EH (cell line): ENCODE data around the gene EIF4G3.
"Not testable (repeated sequence)": the region's sequence is repeated elsewhere in the genome, so short reads cannot be mapped to it uniquely, and the experiment has no call there.

Source experiments
- DNase-seq: peaks from one replicate; pipeline ENCODE4 v3.0.0-alpha.2; 2015; ENCODE audit warnings: low read depth

The EIF4G3 gene

DNA sequence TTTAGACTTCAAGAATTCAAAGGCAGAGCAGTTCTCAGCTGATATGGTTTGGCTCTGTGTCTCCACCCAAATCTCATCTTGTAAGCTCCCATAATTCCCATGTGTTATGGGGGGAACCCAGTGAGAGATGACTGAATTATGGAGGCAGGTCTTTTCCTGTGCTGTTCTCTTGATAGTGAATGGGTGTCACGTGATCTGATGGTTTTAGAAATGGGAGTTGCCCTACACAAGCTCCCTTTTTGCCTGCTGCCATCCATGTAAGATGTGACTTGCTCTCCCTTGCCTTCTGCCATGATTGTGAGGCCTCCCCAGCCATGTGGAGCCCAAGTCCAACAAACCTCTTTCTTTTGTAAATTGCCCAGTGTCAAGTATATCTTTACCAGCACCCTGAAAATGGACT, 146.5 kb downstream of the EIF4G3 start:
- no peak for DNase-seq

DNA sequence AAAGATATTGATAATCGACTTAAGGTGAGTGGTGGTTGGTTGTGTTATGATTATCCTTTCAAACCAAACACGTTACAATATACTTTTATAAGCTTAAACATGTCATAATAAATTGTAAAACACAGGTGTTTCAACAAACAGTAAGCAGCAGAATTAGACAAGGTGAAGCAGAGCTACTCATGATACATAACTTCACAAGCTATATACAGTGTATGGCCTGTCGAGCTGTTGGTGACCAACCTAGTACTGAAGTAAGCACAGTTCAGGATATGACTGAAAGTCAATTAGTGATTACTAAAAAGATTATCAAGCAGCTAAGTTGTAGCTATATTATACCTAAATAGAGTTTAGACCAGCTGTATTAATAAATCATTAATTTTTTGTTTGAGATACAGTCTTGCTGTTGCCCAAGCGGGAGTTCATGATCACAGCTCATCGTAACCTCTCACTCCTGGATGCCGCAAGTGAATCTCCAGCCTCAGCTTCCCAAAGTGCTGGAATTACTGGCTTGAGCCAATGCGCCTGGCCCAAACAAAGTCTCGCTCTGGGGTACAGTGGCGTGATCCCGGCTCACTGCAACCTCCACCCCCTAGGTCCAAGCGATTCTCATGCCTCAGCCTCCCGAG, 148.1 kb downstream of the EIF4G3 start:
- DNase-seq: no peak

- no peak for DNase-seq
Measured at GRCh38 chr1:21027805-21028204, 148.9 kb downstream of the EIF4G3 start.

DNA sequence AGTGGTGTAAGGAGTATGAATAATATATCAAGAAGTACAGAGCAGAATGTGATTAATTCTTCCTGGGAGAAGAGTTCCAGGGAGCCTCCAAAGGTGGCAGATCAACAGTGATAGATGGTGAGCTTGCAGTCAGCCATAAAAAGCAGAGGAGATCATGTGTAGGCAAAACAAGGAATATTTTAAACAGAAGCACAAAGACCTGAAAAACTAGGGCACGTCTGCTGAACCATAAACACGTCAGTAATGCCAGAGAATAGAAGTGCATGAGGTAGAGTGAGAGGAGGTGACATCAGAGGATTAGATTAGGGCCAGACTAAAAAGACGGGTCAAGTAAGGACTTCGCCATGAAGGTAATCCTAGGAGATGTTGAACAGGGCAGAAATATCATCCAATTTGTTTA, 151.8 kb downstream of the EIF4G3 start:
- no peak for DNase-seq

- not testable (repeated sequence) for DNase-seq
Measured at GRCh38 chr1:21024136-21024896, 152.4 kb downstream of the EIF4G3 start.

DNA sequence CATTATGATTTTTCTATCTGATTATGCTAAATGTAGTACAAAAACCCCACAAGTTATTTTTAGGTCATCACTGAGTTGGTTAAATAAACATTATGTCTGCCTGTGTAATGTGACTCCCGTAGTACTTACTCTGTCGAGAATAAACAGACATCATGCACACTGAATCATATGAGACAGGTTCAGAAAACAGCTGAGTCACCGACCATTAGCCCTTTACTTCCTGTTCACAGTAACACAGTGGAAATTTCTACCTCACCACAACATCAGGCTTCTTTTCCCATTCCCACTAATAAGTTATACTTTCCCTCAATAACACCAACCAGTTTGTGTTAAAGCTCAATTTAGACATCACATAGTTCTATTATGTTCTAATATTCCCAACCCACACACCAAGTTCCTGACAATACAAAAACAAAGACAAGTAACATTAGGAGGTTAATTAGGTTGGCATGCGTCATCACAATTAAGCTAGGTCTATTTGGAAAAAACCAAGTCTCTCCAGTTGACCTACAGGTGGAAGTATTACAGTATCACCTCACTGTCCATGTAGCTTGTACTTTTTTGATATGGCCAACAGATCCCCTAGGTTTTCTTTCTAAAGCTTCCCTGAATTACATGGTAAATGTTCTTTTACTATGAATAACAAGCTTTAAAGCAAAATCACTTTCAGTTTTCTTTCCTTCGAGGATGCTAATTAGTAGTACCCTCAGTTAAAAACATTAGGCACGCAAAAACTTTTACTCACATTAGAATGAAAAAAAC, 154.2 kb downstream of the EIF4G3 start:
- peak; percentile 99 for DNase-seq

GRCh38 chr1:21021311-21021710, 155.4 kb downstream of the EIF4G3 start:
- no peak for DNase-seq

DNA sequence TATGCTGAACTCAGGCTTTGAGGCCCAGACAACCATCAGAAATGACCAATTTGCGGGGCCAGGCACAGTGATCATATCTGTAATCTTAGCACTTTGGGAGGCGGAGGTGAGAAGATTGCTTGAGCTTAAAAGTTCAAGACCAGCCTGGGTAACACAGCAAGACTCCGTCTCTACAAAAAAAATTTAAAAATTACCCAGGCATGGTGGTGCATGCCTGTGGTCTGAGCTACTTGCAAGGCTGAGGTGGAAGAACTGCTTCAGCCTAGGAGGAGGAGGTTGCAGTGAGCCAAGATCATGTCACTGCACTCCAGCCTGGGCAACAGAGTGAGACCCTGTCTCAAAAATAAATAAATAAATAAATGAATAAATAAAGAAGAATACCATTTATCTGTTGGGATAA, 156.5 kb downstream of the EIF4G3 start:
- DNase-seq: peak; percentile 54

DNA sequence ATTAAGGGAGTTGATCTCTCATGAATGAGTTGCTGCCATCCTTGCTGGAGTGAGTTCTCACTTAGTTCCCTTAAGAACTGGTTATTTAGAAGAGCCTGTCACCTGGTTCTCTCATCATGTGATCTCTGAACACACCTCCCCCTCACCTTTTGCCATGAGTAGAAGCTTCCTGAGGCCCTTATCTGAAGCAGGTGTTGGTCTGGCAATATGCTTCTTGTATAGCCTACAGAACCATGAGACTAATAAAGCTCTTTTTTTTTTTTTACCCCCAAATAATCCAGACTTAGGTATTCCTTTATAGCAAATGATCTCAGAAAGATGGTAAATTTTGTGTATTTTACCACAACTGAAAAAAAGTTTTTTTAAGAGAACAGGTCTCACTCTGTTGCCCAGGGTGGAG, 158.0 kb downstream of the EIF4G3 start:
- DNase-seq: no peak

DNA sequence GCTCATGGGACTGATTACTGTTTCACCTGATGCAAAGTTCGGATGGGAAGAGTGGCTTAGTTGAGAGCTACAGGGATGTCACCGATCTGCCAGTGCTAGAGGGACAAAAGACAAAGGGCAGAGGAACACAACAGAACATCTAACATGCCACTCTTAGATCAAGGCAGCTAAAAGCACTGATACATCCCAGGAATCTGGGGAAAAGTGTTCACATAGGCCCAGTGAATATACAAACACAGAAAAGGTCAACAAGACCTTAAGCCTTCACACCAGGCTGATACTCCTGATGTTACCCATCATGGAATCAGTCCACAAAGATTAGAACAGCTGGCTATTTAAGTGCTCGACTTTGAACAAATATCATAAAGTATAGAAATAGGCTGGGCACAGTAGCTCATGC, 163.2 kb downstream of the EIF4G3 start:
- DNase-seq: no peak

DNA sequence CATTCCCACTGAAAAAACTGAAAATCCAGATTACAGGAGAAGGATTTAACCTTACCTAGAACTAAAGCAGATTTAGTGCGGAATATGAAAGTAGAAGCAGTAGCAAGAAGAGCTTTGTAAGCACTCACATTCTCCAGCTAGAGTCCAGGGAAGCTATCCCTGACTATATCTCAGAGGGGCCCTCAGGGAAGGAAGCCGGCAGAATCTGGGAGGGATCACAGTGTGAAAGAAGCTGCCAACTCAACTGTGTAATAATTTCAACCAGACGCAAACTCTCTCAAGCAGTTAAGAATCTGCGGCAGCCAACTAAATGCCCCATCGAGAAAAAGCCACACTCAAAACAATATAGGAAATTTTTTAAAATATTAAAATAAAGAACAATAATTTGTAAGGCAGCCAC, 163.8 kb downstream of the EIF4G3 start:
- DNase-seq: peak; percentile 54

DNA sequence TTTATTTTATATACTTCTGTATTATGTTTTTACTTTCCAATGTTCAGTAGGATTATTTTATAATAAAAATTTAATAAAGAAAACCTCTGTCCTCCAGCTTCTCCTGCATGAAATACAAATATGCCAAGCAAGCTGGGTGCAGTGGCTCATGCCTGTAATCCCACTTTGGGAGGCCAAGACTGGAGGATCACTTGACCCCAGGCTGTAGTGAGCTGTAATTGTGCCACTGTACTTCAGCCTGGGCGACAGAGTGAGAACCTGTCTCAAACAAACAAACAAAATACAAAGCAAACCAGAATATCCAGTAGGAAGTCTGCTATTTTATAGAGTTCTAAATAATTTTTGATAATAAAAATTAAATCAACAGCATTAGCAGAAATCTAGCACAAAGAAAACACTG, 168.8 kb downstream of the EIF4G3 start:
- DNase-seq: no peak

DNA sequence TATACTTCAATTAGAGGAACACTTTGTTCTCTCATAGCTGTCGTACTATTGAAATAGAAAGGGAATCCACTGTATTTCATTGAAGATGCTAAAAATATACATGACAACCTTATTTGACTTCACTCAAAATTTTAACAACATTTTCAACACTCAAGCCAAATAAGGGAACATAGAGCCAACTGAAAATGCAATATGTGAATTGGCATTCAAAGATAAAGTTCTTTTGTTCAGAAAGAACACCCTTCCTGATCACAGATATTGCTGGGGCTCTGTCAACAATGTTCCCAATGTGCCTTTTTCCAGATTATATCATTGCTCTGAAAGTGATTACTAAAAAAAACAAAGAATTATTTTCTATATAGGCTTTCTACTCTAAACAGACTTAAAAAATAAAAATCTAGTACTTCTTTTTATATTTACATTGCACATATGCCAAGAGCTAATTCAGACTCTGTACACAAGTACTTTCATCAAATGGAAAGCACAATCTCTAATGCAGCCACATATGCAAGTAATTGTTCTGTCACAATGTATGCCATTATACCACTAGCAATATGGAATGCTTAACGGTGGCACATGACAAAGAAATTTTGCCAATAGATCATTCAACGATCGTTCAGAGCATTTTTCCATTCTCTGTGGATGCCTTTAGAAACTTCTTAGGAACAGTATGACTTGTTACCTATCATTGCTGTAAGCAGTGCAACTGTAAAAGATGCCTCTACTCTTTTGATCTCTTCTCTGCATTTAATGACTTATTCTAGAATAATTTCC, 171.0 kb downstream of the EIF4G3 start:
- DNase-seq: no peak

GRCh38 chr1:21003281-21004045, 173.2 kb downstream of the EIF4G3 start:
- no peak for DNase-seq

- no peak for DNase-seq
Measured at GRCh38 chr1:21001042-21001441, 175.7 kb downstream of the EIF4G3 start.

DNA sequence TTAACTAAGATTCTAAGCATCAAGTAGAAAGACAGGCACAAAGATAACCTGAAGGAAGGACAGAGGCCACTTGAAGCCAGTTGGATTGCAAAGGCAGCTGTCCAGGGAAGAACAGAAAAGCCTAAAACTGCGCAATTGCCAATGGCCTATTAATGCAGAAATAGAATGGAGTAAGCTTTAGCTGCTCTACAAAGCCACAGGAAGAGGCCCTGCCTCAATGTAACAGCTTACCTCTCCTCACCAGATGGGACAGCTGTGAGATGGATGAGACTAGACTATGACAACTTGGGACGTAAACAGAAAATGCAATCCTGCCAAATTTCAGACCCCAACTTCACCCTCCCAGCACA, 176.5 kb downstream of the EIF4G3 start:
- DNase-seq: no peak

GRCh38 chr1:20999525-21000244, 177.0 kb downstream of the EIF4G3 start:
- no peak for DNase-seq

DNA sequence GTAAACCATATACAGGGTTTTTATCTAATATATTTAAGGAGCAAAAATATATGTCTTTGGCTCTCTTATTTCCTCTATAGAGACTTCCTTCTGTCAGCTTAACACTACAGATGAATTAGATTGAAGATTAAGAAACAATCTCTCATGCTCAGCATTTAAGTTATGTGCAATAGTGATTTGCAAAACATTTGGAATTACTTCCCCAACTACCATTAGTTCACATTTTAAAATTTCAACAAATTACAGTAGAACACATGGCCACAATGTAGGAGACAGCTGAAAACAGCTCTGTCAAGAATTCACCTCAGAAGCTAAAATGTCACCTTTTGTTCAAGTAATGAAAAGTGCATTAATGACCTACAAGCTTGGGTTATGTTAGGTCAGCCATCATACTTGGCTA, 177.9 kb downstream of the EIF4G3 start:
- DNase-seq: no peak

DNA sequence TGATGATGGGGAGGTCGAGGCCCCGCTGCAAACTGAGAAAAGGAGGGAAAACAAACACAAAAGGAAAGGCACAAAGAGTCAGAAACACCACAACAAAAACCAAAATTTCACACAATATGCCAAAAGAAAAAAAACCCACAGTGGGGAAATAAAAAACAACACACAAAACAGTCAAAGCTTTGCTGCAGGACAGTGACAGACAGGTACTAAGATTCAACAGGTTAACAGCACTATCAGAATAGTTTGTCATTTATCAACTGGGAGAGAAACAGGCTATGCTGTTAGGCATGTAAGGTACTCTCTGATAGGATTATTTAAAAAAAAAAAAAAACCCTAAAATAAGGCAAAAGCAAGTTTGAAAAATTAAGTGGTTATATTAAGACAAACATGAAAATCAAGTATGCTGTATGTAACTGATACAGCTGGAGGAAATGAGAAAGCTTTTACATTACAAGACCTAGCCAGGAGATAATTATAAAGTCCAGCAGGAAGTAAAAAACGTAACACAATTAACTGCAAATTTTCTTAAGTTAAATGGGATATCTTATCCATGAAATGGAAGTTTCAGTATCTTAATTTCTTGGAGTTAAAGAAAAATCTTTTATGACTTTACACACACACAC, 179.0 kb downstream of the EIF4G3 start:
- no peak for DNase-seq

- DNase-seq: no peak
Measured at GRCh38 chr1:20996554-20996953, 180.1 kb downstream of the EIF4G3 start.
